Transverse colon (tissue), 4 donors: Measurements from ENCODE around the gene CGA.
A peak's percentile ranks its signal among the peaks of the same experiment; 100 is the strongest.

ENCODE experiments used
- CTCF ChIP-seq, 5 experiments: fragments of 200-600 bp in 3 of 5; fragments of 450-650 bp in 2 of 5; sonication (generic) in 3 of 5; IDR thresholded peaks; 1 replicate in 2 of 5; 2 replicates in 3 of 5; pipeline ENCODE4 v1.5.1; 2016 to 2017; ENCODE audit warnings: antibody characterized with exemption in 5 of 5, inconsistent platforms in 3 of 5, mild to moderate bottlenecking in 2 of 5, moderate library complexity in 1 of 5
- POLR2AphosphoS5 ChIP-seq, 3 donors: sonication (generic); formaldehyde crosslinking; IDR thresholded peaks; one replicate each; pipeline ENCODE4 v1.6.1; 2016; ENCODE audit warnings: antibody characterized with exemption in 3 of 3

GRCh38 chr6:87078983-87079616, 15.8 kb downstream of the CGA start:
- peak; percentile 32 to 83 (median 76) for TF ChIP-seq CTCF (IDR thresholded peaks at IDR 0.05)
- no peak for TF ChIP-seq POLR2AphosphoS5 (IDR thresholded peaks at IDR 0.05)
